Upper lobe of left lung (tissue), 6 donors: ENCODE measurements around the gene CCDC82. TPM values are rescaled to one million over a fixed set of nuclear protein-coding genes. Genes with fewer than 3 reads are reported as not detected.

Experiments used
- ATAC-seq, 2 donors: fragments of 200-7000 bp; cut with Tn5 transposase; one replicate each; pipeline ENCODE4 v1.9.1; 2022; ENCODE audit warnings: mild to moderate bottlenecking in 2 of 2, moderate library complexity in 2 of 2; ENCODE audit not compliant: low FRiP score in 2 of 2
- DNase-seq, 2 donors: peaks; one replicate each; pipeline ENCODE4 v3.0.0-alpha.2; 2019 to 2020
- H3K27ac ChIP-seq, 4 donors: fragments of 200-600 bp; sonication (generic); one replicate each; pipeline ENCODE4 v1.5.1; 2016 to 2019
- H3K27me3 ChIP-seq, 4 donors: fragments of 200-600 bp; sonication (generic); one replicate each; pipeline ENCODE4 v1.5.1; 2017 to 2019
- H3K36me3 ChIP-seq, 4 donors: fragments of 200-600 bp; sonication (generic); one replicate each; pipeline ENCODE4 v1.5.1; 2016 to 2019
- H3K4me1 ChIP-seq, 4 donors: fragments of 200-600 bp; sonication (generic); one replicate each; pipeline ENCODE4 v1.5.1; 2018 to 2019
- H3K4me3 ChIP-seq, 4 donors: fragments of 200-600 bp; sonication (generic); one replicate each; pipeline ENCODE4 v1.5.1; 2017 to 2019; ENCODE audit warnings: mild to moderate bottlenecking in 2 of 4, moderate library complexity in 1 of 4
- H3K9me3 ChIP-seq, 4 donors: fragments of 200-600 bp; sonication (generic); one replicate each; pipeline ENCODE4 v1.5.1; 2018 to 2019
- EP300 ChIP-seq, 4 donors: sonication (generic); formaldehyde crosslinking; IDR thresholded peaks; one replicate each; pipeline ENCODE4 v1.5.1; 2017; ENCODE audit warnings: antibody characterized with exemption in 4 of 4, control low read depth in 2 of 4
- POLR2A ChIP-seq, 4 donors: fragments of 450-650 bp; IDR thresholded peaks; one replicate each; pipeline ENCODE4 v1.5.1; 2016 to 2017; ENCODE audit warnings: antibody characterized with exemption in 4 of 4, mild to moderate bottlenecking in 2 of 4
- POLR2AphosphoS5 ChIP-seq, 2 donors: sonication (generic); formaldehyde crosslinking; IDR thresholded peaks; one replicate each; pipeline ENCODE4 v1.5.1; 2017; ENCODE audit warnings: antibody characterized with exemption in 2 of 2
- WGBS, 2 donors: methylation state at CpG; one replicate each; pipeline ENCODE4 v1.1.5; 2017 to 2018; 5-methylcytosine and 5-hydroxymethylcytosine counted together
- total RNA-seq, 6 donors: library from RNA; depleted of rRNA in 4 of 6; stranded (reverse); fragments of >200 nt in 4 of 6; gene quantifications; one replicate each; pipeline versions ENCODE4 v1.1.0 to v1.2.1, GENCODE V29; 2016 to 2021
- TF ChIP-seq, protein P1 (sequence below), 6 experiments: fragments of 450-650 bp in 4 of 6; fragments of 200-600 bp in 2 of 6; sonication (generic) in 2 of 6; IDR thresholded peaks; one replicate each; pipeline ENCODE4 v1.5.1; 2016 to 2019; ENCODE audit warnings: antibody characterized with exemption in 6 of 6
- donor health status: DM: no; HTN: no; CAD: no; lungs with moderate emphysema.
- donor health status: DM: no; HTN: yes; CAD: no; lungs with severe emphysema.

CCDC82 gene
- total RNA-seq, 6 donors from 2014 or later: 21.0 to 116 (median 32.9) TPM

DNA sequence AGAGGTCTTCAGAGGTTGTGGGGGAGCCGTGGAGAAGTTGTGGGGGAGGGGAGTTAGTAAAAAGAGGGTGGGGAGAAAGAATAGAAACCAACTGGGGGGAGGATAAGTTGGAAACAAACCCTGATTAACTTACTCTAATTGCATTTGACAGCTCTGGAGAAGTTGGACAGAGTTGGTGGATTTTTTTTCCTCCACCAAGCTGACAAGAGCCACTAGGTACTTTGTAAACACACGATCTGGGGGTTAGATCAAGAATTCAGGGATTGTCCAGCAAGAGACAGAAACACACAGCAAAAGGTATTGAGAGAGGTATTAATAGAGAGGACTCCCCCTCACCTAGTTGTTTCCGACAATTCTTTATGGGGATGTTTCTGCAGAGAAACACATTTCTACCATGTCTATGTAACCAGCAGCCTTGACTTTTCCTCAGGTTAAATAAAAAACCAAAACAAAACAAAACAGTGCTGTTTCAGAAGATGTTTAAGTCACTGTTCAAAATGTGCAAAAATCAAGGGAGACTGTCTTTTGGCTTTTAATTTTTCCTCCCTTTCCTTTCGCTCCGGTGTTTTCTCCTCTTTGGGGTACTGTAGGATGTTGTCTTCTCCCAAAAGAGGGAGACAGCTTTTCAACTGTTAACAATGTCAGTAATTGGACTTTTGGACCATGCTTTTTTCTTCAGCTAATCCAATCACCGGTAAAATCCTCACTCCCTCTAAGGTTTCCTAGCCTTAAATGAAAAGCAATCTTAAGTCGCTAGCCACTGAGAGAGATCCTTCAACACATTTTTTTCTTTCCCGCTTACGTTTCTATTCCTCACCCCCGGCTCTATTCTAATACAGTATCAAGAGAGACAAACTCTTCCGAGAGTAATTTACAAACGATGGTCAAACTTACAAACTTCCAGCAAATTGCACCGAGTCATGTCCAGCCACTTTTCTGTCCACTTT lies 47.4 kb downstream of the CCDC82 start:
- 1 to 2% methylated on average over 13 of the region's 13 CpGs for WGBS, 2 donors
- H3K36me3 ChIP-seq: no peaks in the 10 kb centered on the region
- DNase-seq: no peak
- no peaks in the 10 kb centered on the region for H3K9me3 ChIP-seq
- peak overlapping the region; percentile 52 to 77 (median 68) for H3K4me3 ChIP-seq
- TF ChIP-seq POLR2AphosphoS5 (IDR thresholded peaks at IDR 0.05): peak in 1 of 2 donors; percentile 1
- TF ChIP-seq, protein P1, sequence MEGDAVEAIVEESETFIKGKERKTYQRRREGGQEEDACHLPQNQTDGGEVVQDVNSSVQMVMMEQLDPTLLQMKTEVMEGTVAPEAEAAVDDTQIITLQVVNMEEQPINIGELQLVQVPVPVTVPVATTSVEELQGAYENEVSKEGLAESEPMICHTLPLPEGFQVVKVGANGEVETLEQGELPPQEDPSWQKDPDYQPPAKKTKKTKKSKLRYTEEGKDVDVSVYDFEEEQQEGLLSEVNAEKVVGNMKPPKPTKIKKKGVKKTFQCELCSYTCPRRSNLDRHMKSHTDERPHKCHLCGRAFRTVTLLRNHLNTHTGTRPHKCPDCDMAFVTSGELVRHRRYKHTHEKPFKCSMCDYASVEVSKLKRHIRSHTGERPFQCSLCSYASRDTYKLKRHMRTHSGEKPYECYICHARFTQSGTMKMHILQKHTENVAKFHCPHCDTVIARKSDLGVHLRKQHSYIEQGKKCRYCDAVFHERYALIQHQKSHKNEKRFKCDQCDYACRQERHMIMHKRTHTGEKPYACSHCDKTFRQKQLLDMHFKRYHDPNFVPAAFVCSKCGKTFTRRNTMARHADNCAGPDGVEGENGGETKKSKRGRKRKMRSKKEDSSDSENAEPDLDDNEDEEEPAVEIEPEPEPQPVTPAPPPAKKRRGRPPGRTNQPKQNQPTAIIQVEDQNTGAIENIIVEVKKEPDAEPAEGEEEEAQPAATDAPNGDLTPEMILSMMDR (IDR thresholded peaks at IDR 0.05): no peak
- peak overlapping the region; percentile 81 to 85 (median 85) for H3K27ac ChIP-seq
- ATAC-seq: peak in 1 of 2 donors; percentile 20
- no peaks in the 10 kb centered on the region for H3K27me3 ChIP-seq
- peaks cover 40 to 48% (median 41%) of the 10 kb centered on the region in 4 donors for H3K4me1 ChIP-seq

DNA sequence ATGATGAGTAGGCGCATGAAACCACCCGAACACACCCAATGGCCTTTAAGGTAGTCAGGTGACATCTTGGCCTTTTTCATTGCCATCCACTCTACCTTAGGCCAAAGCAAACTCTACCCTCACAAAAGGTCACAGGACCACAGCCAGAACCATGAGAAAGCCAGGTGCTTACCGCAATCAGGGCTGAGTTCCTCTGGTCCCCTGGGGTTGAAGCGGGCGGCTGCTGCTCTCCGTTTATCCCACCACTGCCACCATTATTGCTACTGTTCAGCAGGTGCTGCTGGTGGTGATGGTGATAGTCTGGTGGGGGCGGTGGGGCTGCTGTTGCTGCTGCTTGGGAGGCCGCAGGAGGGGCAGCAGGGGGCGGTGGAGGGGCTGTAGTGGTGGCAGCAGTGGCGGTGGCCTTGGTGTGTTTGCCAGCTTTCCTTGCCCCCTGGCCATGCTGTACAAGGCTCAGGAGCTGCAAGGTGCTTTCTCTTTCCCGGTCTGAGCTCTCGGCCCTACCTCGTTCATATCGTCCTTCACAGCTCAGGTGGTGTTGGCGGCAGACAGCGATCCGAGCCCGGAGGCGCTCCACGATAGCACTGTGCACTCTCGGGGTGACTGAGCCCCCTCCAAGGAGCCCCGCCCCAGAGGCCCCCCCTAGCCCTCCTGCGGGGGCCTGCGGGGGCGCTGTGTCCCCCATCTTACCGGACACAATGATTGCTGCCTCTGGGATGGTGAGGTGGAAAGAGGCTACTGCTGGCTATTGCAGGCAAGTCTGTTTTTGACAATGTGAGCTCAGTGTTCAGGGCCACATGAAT lies 48.3 kb downstream of the CCDC82 start:
- Histone ChIP-seq H3K4me1 (peaks cover 45 to 57% (median 49%) of the 10 kb centered on the region in 4 donors), H3K36me3 (no peaks in the 10 kb centered on the region), H3K27me3 (no peaks in the 10 kb centered on the region), H3K4me3 (peak overlapping the region; percentile 52 to 77 (median 68)), H3K9me3 (no peaks in the 10 kb centered on the region), H3K27ac (peak overlapping the region; percentile 81 to 85 (median 85))
- TF ChIP-seq, protein P1 (IDR thresholded peaks at IDR 0.05): peak; percentile 40 to 62 (median 44)
- TF ChIP-seq POLR2AphosphoS5 (IDR thresholded peaks at IDR 0.05): peak; percentile 31 to 42
- no peak for TF ChIP-seq EP300 (IDR thresholded peaks at IDR 0.05)
- 22 to 29% methylated on average over 5 to 26 of the region's 26 CpGs for WGBS, 2 donors
- peak; percentile 59 to 91 for DNase-seq
- peak; percentile 47 to 85 for ATAC-seq

DNA sequence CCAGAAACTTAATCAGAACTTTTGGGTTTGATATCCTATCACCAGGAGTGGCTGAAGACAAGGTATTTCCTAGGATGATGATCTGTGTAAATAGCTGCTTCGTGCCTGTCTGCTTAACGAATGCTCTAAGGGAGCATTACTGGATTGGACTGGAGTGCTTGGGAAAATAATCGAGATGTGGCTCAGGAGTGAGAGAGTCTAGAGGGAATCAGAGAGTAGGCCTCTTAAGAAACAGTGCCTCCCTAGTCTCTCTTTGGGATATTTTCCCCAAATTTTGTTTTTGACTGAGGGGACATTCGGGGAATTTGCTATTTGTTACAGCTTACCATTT lies 49.2 kb downstream of the CCDC82 start:
- no peak for ATAC-seq
- Histone ChIP-seq H3K4me1 (peaks cover 54 to 66% (median 58%) of the 10 kb centered on the region in 4 donors), H3K9me3 (no peaks in the 10 kb centered on the region), H3K27me3 (no peaks in the 10 kb centered on the region), H3K27ac (peak overlapping the region; percentile 81 to 85 (median 85)), H3K36me3 (no peaks in the 10 kb centered on the region), H3K4me3 (peak overlapping the region in 3 of 4 donors; percentile 52 to 77 (median 67))
- no peak for DNase-seq
- no peak for TF ChIP-seq EP300 (IDR thresholded peaks at IDR 0.05)
- TF ChIP-seq, protein P1 (IDR thresholded peaks at IDR 0.05): no peak
- no peak for TF ChIP-seq POLR2AphosphoS5 (IDR thresholded peaks at IDR 0.05)
- no peak for TF ChIP-seq POLR2A (IDR thresholded peaks at IDR 0.05)
- 43 to 45% methylated on average over 4 of the region's 4 CpGs for WGBS, 2 donors

DNA sequence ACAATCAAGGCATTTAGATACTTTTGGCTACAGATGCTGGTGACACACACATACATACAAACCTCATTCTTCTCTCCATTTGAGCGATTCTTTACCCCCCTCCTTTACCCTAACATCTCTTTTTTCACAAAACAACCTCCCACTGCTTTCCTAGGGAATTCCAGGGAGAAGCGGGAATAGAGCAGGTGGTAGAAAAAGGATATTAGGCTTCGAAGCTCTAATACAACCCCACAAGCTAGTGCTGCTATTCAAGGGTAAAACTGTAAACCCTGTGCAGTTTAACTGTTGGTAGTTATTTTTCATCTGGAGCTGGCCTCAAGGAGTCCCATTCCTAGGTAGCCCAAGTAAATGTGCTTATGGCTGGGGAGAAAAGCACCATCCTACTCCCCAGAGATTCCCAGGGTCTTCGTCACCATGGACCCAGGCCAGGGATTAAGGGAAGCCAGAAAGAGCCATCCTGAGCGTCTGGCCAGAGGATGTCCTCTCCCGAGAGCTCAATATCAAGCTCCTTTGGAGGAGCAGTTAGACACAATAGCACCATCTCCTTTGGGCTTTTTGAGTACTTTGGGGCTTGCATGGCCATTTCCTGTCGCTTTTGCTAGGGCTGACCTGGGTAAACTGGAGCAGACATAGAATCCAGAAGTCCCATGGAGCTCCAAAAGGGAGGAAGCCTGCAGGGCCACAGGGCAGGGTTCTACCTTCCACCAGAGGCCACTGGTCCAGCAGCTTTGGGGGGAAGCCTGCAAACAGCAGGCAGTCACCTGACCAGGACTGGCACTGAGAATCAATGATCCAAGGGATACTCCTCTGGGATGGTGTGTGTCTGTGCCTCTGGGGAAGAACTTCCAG lies 49.8 kb downstream of the CCDC82 start:
- H3K27me3 ChIP-seq: no peaks in the 10 kb centered on the region
- H3K9me3 ChIP-seq: no peaks in the 10 kb centered on the region
- peaks cover 58 to 72% (median 64%) of the 10 kb centered on the region in 4 donors for H3K4me1 ChIP-seq
- H3K36me3 ChIP-seq: no peaks in the 10 kb centered on the region
- peak overlapping the region; percentile 12 to 77 (median 60) for H3K4me3 ChIP-seq
- H3K27ac ChIP-seq: peak overlapping the region; percentile 81 to 85 (median 85)
- no peak for DNase-seq
- WGBS, 2 donors: 60 to 65% methylated on average over 6 to 7 of the region's 7 CpGs
- ATAC-seq: no peak
- TF ChIP-seq EP300 (IDR thresholded peaks at IDR 0.05) (no peak), POLR2AphosphoS5 (IDR thresholded peaks at IDR 0.05) (no peak), POLR2A (IDR thresholded peaks at IDR 0.05) (no peak)
- TF ChIP-seq, protein P1 (IDR thresholded peaks at IDR 0.05): no peak
